Right cardiac atrium (tissue), 5 donors: ENCODE data around the gene ADRA1B. TPM values are rescaled to one million over a fixed set of nuclear protein-coding genes. Genes with fewer than 3 reads are reported as not detected.

Experiments used
- ATAC-seq, 2 donors: fragments of 200-7000 bp; cut with Tn5 transposase; one replicate each; pipeline versions ENCODE4 v1.8.0 to v1.9.1; 2020; ENCODE audit warnings: moderate library complexity in 2 of 2, mild to moderate bottlenecking in 1 of 2
- DNase-seq, 3 donors: peaks; one replicate each; pipeline ENCODE4 v3.0.0-alpha.2; 2020
- H3K27ac ChIP-seq: one replicate; pipeline ENCODE4 v1.5.1; 2013; ENCODE audit warnings: mild to moderate bottlenecking, low read length, control low read depth, moderate library complexity
- H3K27me3 ChIP-seq: one replicate; pipeline ENCODE4 v1.6.1; 2013; ENCODE audit not compliant: control insufficient read depth, insufficient read depth
- H3K4me1 ChIP-seq: one replicate; pipeline ENCODE4 v1.6.1; 2013; ENCODE audit warnings: low read length; ENCODE audit not compliant: control insufficient read depth, insufficient read depth
- H3K4me3 ChIP-seq: one replicate; pipeline ENCODE4 v1.5.1; 2013; ENCODE audit warnings: low read length, control low read depth
- H3K9me3 ChIP-seq: one replicate; pipeline ENCODE4 v1.6.1; 2013; ENCODE audit warnings: low read length; ENCODE audit not compliant: control insufficient read depth
- WGBS: extraction: QIAGEN DNeasy Blood & Tissue Kit; methylation state at CpG from one replicate; pipeline ENCODE4 v1.1.7; 2013; 5-methylcytosine and 5-hydroxymethylcytosine counted together
- intact Hi-C, 4 donors: fragments of 100-400 bp; cut with DNase I; formaldehyde crosslinking; loops; one replicate each; pipeline versions ENCODE4 v1.11.0 to v1.14.0; 2022 to 2023
- polyA plus RNA-seq: library from polyadenylated mRNA; stranded (reverse); fragments of 200-250 nt; gene quantifications from one replicate; pipeline ENCODE4 v1.2.3, GENCODE V29; 2013
- total RNA-seq, 4 donors: library from RNA; stranded (reverse); fragmentation: NEBNext Ultra II Directional; extraction: Animal tissue kit (Norgen Biotek cat#: 25700); gene quantifications; one replicate each; pipeline ENCODE4 v1.2.1, GENCODE V29; 2021
- donor health status: healthy with polysubstance abuse.
- donor health status: DM: no; HTN: yes; CAD: no.
- donor health status: DM: no; HTN: no; CAD: no.
- donor health status: DM: no; HTN: yes; CAD: no; lungs with severe emphysema.
- donor health status: DM: yes; HTN: yes; CAD: no.

Gene ADRA1B
- total and polyA plus RNA-seq, 5 donors, result 1.3 to 3.6 (median 2.4) TPM

DNA sequence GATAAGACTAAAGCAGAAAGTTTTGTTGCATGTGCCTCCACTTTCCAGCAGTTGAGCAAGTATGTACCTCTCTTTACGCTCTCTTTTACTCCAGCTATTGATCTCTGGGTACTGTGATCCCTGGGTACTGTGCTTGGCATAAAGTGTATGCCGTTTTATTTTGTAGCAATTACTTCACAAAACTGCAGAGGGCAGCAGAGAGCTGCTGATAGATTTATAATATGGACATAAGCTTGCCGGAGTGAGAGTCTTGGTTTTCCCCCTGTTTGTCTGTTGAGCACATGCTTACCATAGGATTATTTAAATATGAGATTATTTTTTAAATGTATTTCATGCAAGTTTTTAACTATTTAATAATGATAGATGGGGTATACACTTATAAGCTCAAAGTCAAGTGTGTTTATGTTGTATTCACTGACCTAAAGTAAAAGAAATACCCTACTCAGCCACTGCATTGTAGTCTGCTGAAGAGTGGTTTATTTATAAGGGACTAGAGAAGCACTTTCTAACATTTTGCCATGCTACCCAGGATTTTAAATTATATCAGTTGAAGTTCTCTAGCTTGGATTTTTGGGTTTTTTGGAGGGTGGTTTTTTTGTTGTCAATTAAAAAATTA is 105.7 kb downstream of the ADRA1B start:
- WGBS, result 14% methylated on average over 3 of the region's 3 CpGs
- Histone ChIP-seq H3K4me1 (no peaks in the 10 kb centered on the region), H3K27ac (no peak overlapping the region), H3K9me3 (no peaks in the 10 kb centered on the region), H3K27me3 (no peaks in the 10 kb centered on the region), H3K4me3 (no peak overlapping the region)
- DNase-seq (no peak), ATAC-seq (peak; percentile 82 to 83)
- intact Hi-C loops, result loop anchor here (5.0 to 10.0 kb wide), 7 partner anchors 93 to 370 kb away; partner anchors contain the start of gene PWWP2A (in 1 of the 4)

Other genes starting within 250 kb of the ADRA1B start
- gene TTC1, start 92.7 kb downstream of the ADRA1B start, total RNA-seq, result 100 to 1,000 TPM in 1 of 4 donors, 10 to 100 TPM in 3; 79.0 to 107 (median 86.8) TPM
- gene TTC1, start 92.7 kb downstream of the ADRA1B start, polyA plus RNA-seq, result 133 TPM
- gene PWWP2A, start 203.0 kb downstream of the ADRA1B start, total RNA-seq, result 10 to 100 TPM; 11.6 to 18.2 (median 14.4) TPM
- gene PWWP2A, start 203.0 kb downstream of the ADRA1B start, polyA plus RNA-seq, result 4.5 TPM